ENCODE results near the gene ANGPTL1.

The ANGPTL1 gene

GRCh38 chr1:178847396-178847849 lies 23.5 kb downstream of the ANGPTL1 start:
- no peak for TF ChIP-seq CTCF (IDR thresholded peaks at IDR 0.05; ENCODE audit: low read depth, low read length, missing control alignments)
- H3K4me3 ChIP-seq (ENCODE audit: low read depth, low read length), result no peak overlapping the region
- DNase-seq (ENCODE audit: low read depth), result no peak

GRCh38 chr1:178846306-178846705 lies 24.6 kb downstream of the ANGPTL1 start:
- no peak for TF ChIP-seq CTCF (IDR thresholded peaks at IDR 0.05; ENCODE audit: low read depth, low read length, missing control alignments)
- H3K4me3 ChIP-seq (ENCODE audit: low read depth, low read length), result no peak overlapping the region
- DNase-seq (ENCODE audit: low read depth), result no peak

- TF ChIP-seq CTCF (IDR thresholded peaks at IDR 0.05; ENCODE audit: low read depth, low read length, missing control alignments), result no peak
- no peak for DNase-seq (ENCODE audit: low read depth)
- H3K4me3 ChIP-seq (ENCODE audit: low read depth, low read length), result no peak overlapping the region
Observed at GRCh38 chr1:178844436-178844835, 26.4 kb downstream of the ANGPTL1 start.

GRCh38 chr1:178825167-178825566 lies 45.7 kb downstream of the ANGPTL1 start:
- DNase-seq (ENCODE audit: low read depth), result no peak
- TF ChIP-seq CTCF (IDR thresholded peaks at IDR 0.05; ENCODE audit: low read depth, low read length, missing control alignments), result no peak
- no peak overlapping the region for H3K4me3 ChIP-seq (ENCODE audit: low read depth, low read length)

- no peak for TF ChIP-seq CTCF (IDR thresholded peaks at IDR 0.05; ENCODE audit: low read depth, low read length, missing control alignments)
- H3K4me3 ChIP-seq (ENCODE audit: low read depth, low read length), result no peak overlapping the region
- no peak for DNase-seq (ENCODE audit: low read depth)
Observed at GRCh38 chr1:178821134-178821866, 49.6 kb downstream of the ANGPTL1 start.

GRCh38 chr1:178819123-178819522 lies 51.8 kb downstream of the ANGPTL1 start:
- no peak for TF ChIP-seq CTCF (IDR thresholded peaks at IDR 0.05; ENCODE audit: low read depth, low read length, missing control alignments)
- H3K4me3 ChIP-seq (ENCODE audit: low read depth, low read length), result no peak overlapping the region
- DNase-seq (ENCODE audit: low read depth), result no peak

GRCh38 chr1:178818416-178818815 lies 52.5 kb downstream of the ANGPTL1 start:
- TF ChIP-seq CTCF (IDR thresholded peaks at IDR 0.05; ENCODE audit: low read depth, low read length, missing control alignments), result no peak
- DNase-seq (ENCODE audit: low read depth), result no peak

More at GRCh38 chr1:178818416-178818815, 52.5 kb downstream of the ANGPTL1 start:
- no peak overlapping the region for H3K4me3 ChIP-seq (ENCODE audit: low read depth, low read length)

Data from GM12864 (cell line).